Measurements from ENCODE around the gene GORASP2.

The GORASP2 gene

GRCh38 chr2:170991398-170992182 is 62.5 kb downstream of the GORASP2 start:
- no peak overlapping the region for H3K27ac ChIP-seq (ENCODE audit: low read depth, low read length)
- peaks cover 17 to 38% of the 10 kb centered on the region in 2 donors for H3K36me3 ChIP-seq (ENCODE audit: control insufficient read depth in 1 of 2, insufficient read depth in 2 of 2, low read length in 2 of 2)
- H3K9ac ChIP-seq (ENCODE audit: low read depth in 1 of 2, low read length in 2 of 2) = no peak overlapping the region
- no peaks in the 10 kb centered on the region for H3K4me1 ChIP-seq (ENCODE audit: control insufficient read depth in 1 of 2, insufficient read depth in 2 of 2, low read length in 2 of 2)
- H3K27me3 ChIP-seq (ENCODE audit: control insufficient read depth in 1 of 2, insufficient read depth in 2 of 2, low read length in 2 of 2) = no peaks in the 10 kb centered on the region
- H3K9me3 ChIP-seq (ENCODE audit: control insufficient read depth in 1 of 2, low read length in 2 of 2) = no peaks in the 10 kb centered on the region
- H3K4me3 ChIP-seq (ENCODE audit: low read depth in 1 of 2, low read length in 2 of 2) = no peak overlapping the region

GRCh38 chr2:170996316-170996715 is 67.3 kb downstream of the GORASP2 start:
- Histone ChIP-seq H3K27ac (ENCODE audit: low read depth, low read length) (no peak overlapping the region), H3K27me3 (ENCODE audit: control insufficient read depth in 1 of 2, insufficient read depth in 2 of 2, low read length in 2 of 2) (no peaks in the 10 kb centered on the region), H3K4me1 (ENCODE audit: control insufficient read depth in 1 of 2, insufficient read depth in 2 of 2, low read length in 2 of 2) (no peaks in the 10 kb centered on the region), H3K4me3 (ENCODE audit: low read depth in 1 of 2, low read length in 2 of 2) (no peak overlapping the region), H3K9me3 (ENCODE audit: control insufficient read depth in 1 of 2, low read length in 2 of 2) (no peaks in the 10 kb centered on the region), H3K9ac (ENCODE audit: low read depth in 1 of 2, low read length in 2 of 2) (no peak overlapping the region), H3K36me3 (ENCODE audit: control insufficient read depth in 1 of 2, insufficient read depth in 2 of 2, low read length in 2 of 2) (peaks cover 18 to 50% of the 10 kb centered on the region in 2 donors)

GRCh38 chr2:170997893-170998597 is 69.0 kb downstream of the GORASP2 start:
- Histone ChIP-seq H3K9me3 (ENCODE audit: control insufficient read depth in 1 of 2, low read length in 2 of 2) (no peaks in the 10 kb centered on the region), H3K36me3 (ENCODE audit: control insufficient read depth in 1 of 2, insufficient read depth in 2 of 2, low read length in 2 of 2) (peaks cover 11 to 40% of the 10 kb centered on the region in 2 donors), H3K4me1 (ENCODE audit: control insufficient read depth in 1 of 2, insufficient read depth in 2 of 2, low read length in 2 of 2) (no peaks in the 10 kb centered on the region), H3K27me3 (ENCODE audit: control insufficient read depth in 1 of 2, insufficient read depth in 2 of 2, low read length in 2 of 2) (no peaks in the 10 kb centered on the region), H3K4me3 (ENCODE audit: low read depth in 1 of 2, low read length in 2 of 2) (no peak overlapping the region), H3K27ac (ENCODE audit: low read depth, low read length) (no peak overlapping the region), H3K9ac (ENCODE audit: low read depth in 1 of 2, low read length in 2 of 2) (no peak overlapping the region)

- Histone ChIP-seq H3K4me3 (ENCODE audit: low read depth in 1 of 2, low read length in 2 of 2) (no peak overlapping the region), H3K36me3 (ENCODE audit: control insufficient read depth in 1 of 2, insufficient read depth in 2 of 2, low read length in 2 of 2) (peaks cover 8 to 32% of the 10 kb centered on the region in 2 donors), H3K27me3 (ENCODE audit: control insufficient read depth in 1 of 2, insufficient read depth in 2 of 2, low read length in 2 of 2) (no peaks in the 10 kb centered on the region), H3K4me1 (ENCODE audit: control insufficient read depth in 1 of 2, insufficient read depth in 2 of 2, low read length in 2 of 2) (no peaks in the 10 kb centered on the region), H3K9me3 (ENCODE audit: control insufficient read depth in 1 of 2, low read length in 2 of 2) (no peaks in the 10 kb centered on the region), H3K27ac (ENCODE audit: low read depth, low read length) (no peak overlapping the region), H3K9ac (ENCODE audit: low read depth in 1 of 2, low read length in 2 of 2) (no peak overlapping the region)
These were observed 70.6 kb downstream of the GORASP2 start for GRCh38 chr2:170999654-171000053.

- peaks cover 11 to 35% of the 10 kb centered on the region in 2 donors for H3K36me3 ChIP-seq (ENCODE audit: control insufficient read depth in 1 of 2, insufficient read depth in 2 of 2, low read length in 2 of 2)
- no peak overlapping the region for H3K27ac ChIP-seq (ENCODE audit: low read depth, low read length)
- no peaks in the 10 kb centered on the region for H3K9me3 ChIP-seq (ENCODE audit: control insufficient read depth in 1 of 2, low read length in 2 of 2)
- no peak overlapping the region for H3K4me3 ChIP-seq (ENCODE audit: low read depth in 1 of 2, low read length in 2 of 2)
- no peaks in the 10 kb centered on the region for H3K27me3 ChIP-seq (ENCODE audit: control insufficient read depth in 1 of 2, insufficient read depth in 2 of 2, low read length in 2 of 2)
- H3K9ac ChIP-seq (ENCODE audit: low read depth in 1 of 2, low read length in 2 of 2) = no peak overlapping the region
- H3K4me1 ChIP-seq (ENCODE audit: control insufficient read depth in 1 of 2, insufficient read depth in 2 of 2, low read length in 2 of 2) = no peaks in the 10 kb centered on the region
These were observed 75.3 kb downstream of the GORASP2 start for GRCh38 chr2:171004363-171004762.

- no peak overlapping the region for H3K4me3 ChIP-seq (ENCODE audit: low read depth in 1 of 2, low read length in 2 of 2)
- no peaks in the 10 kb centered on the region for H3K4me1 ChIP-seq (ENCODE audit: control insufficient read depth in 1 of 2, insufficient read depth in 2 of 2, low read length in 2 of 2)
- H3K27ac ChIP-seq (ENCODE audit: low read depth, low read length) = no peak overlapping the region
- peaks cover 11 to 38% of the 10 kb centered on the region in 2 donors for H3K36me3 ChIP-seq (ENCODE audit: control insufficient read depth in 1 of 2, insufficient read depth in 2 of 2, low read length in 2 of 2)
- no peak overlapping the region for H3K9ac ChIP-seq (ENCODE audit: low read depth in 1 of 2, low read length in 2 of 2)
- no peaks in the 10 kb centered on the region for H3K9me3 ChIP-seq (ENCODE audit: control insufficient read depth in 1 of 2, low read length in 2 of 2)
- no peaks in the 10 kb centered on the region for H3K27me3 ChIP-seq (ENCODE audit: control insufficient read depth in 1 of 2, insufficient read depth in 2 of 2, low read length in 2 of 2)
These were observed 75.8 kb downstream of the GORASP2 start for GRCh38 chr2:171004833-171005232.

- H3K4me3 ChIP-seq (ENCODE audit: low read depth in 1 of 2, low read length in 2 of 2) = no peak overlapping the region
- no peaks in the 10 kb centered on the region for H3K27me3 ChIP-seq (ENCODE audit: control insufficient read depth in 1 of 2, insufficient read depth in 2 of 2, low read length in 2 of 2)
- H3K9ac ChIP-seq (ENCODE audit: low read depth in 1 of 2, low read length in 2 of 2) = no peak overlapping the region
- no peak overlapping the region for H3K27ac ChIP-seq (ENCODE audit: low read depth, low read length)
- H3K36me3 ChIP-seq (ENCODE audit: control insufficient read depth in 1 of 2, insufficient read depth in 2 of 2, low read length in 2 of 2) = peaks cover 8 to 35% of the 10 kb centered on the region in 2 donors
- no peaks in the 10 kb centered on the region for H3K9me3 ChIP-seq (ENCODE audit: control insufficient read depth in 1 of 2, low read length in 2 of 2)
- no peaks in the 10 kb centered on the region for H3K4me1 ChIP-seq (ENCODE audit: control insufficient read depth in 1 of 2, insufficient read depth in 2 of 2, low read length in 2 of 2)
These were observed 79.6 kb downstream of the GORASP2 start for GRCh38 chr2:171008550-171009205.

- no peaks in the 10 kb centered on the region for H3K9me3 ChIP-seq (ENCODE audit: control insufficient read depth in 1 of 2, low read length in 2 of 2)
- H3K4me3 ChIP-seq (ENCODE audit: low read depth in 1 of 2, low read length in 2 of 2) = no peak overlapping the region
- H3K27me3 ChIP-seq (ENCODE audit: control insufficient read depth in 1 of 2, insufficient read depth in 2 of 2, low read length in 2 of 2) = no peaks in the 10 kb centered on the region
- H3K9ac ChIP-seq (ENCODE audit: low read depth in 1 of 2, low read length in 2 of 2) = no peak overlapping the region
- no peak overlapping the region for H3K27ac ChIP-seq (ENCODE audit: low read depth, low read length)
- no peaks in the 10 kb centered on the region for H3K4me1 ChIP-seq (ENCODE audit: control insufficient read depth in 1 of 2, insufficient read depth in 2 of 2, low read length in 2 of 2)
- H3K36me3 ChIP-seq (ENCODE audit: control insufficient read depth in 1 of 2, insufficient read depth in 2 of 2, low read length in 2 of 2) = peaks cover 9 to 37% of the 10 kb centered on the region in 2 donors
These were observed 80.3 kb downstream of the GORASP2 start for GRCh38 chr2:171009386-171009785.

- Histone ChIP-seq H3K4me3 (ENCODE audit: low read depth in 1 of 2, low read length in 2 of 2) (no peak overlapping the region), H3K9me3 (ENCODE audit: control insufficient read depth in 1 of 2, low read length in 2 of 2) (no peaks in the 10 kb centered on the region), H3K27me3 (ENCODE audit: control insufficient read depth in 1 of 2, insufficient read depth in 2 of 2, low read length in 2 of 2) (no peaks in the 10 kb centered on the region), H3K9ac (ENCODE audit: low read depth in 1 of 2, low read length in 2 of 2) (no peak overlapping the region), H3K4me1 (ENCODE audit: control insufficient read depth in 1 of 2, insufficient read depth in 2 of 2, low read length in 2 of 2) (no peaks in the 10 kb centered on the region), H3K36me3 (ENCODE audit: control insufficient read depth in 1 of 2, insufficient read depth in 2 of 2, low read length in 2 of 2) (peaks cover 6 to 21% of the 10 kb centered on the region in 2 donors), H3K27ac (ENCODE audit: low read depth, low read length) (no peak overlapping the region)
These were observed 84.8 kb downstream of the GORASP2 start for GRCh38 chr2:171013851-171014250.

- peaks cover 6 to 13% of the 10 kb centered on the region in 2 donors for H3K36me3 ChIP-seq (ENCODE audit: control insufficient read depth in 1 of 2, insufficient read depth in 2 of 2, low read length in 2 of 2)
- no peaks in the 10 kb centered on the region for H3K9me3 ChIP-seq (ENCODE audit: control insufficient read depth in 1 of 2, low read length in 2 of 2)
- no peaks in the 10 kb centered on the region for H3K27me3 ChIP-seq (ENCODE audit: control insufficient read depth in 1 of 2, insufficient read depth in 2 of 2, low read length in 2 of 2)
- no peak overlapping the region for H3K4me3 ChIP-seq (ENCODE audit: low read depth in 1 of 2, low read length in 2 of 2)
- no peak overlapping the region for H3K9ac ChIP-seq (ENCODE audit: low read depth in 1 of 2, low read length in 2 of 2)
- H3K4me1 ChIP-seq (ENCODE audit: control insufficient read depth in 1 of 2, insufficient read depth in 2 of 2, low read length in 2 of 2) = peaks cover 0 to 4% of the 10 kb centered on the region in 2 donors
- no peak overlapping the region for H3K27ac ChIP-seq (ENCODE audit: low read depth, low read length)
These were observed 87.1 kb downstream of the GORASP2 start for GRCh38 chr2:171016125-171016524.
